IMR-90 (cell line): ENCODE results near the gene PALS2. TPM values are rescaled to one million over a fixed set of nuclear protein-coding genes. Genes with fewer than 3 reads are reported as not detected.

Source experiments
- ATAC-seq: fragments of 200-7000 bp; cut with Tn5 transposase; 2 replicates; pipeline ENCODE4 v1.9.1; 2020; ENCODE audit warnings: low read depth, mild to moderate bottlenecking, moderate library complexity
- BruUV-seq: library from RNA; stranded (reverse); fragments of 400-500 nt; replicated peaks from 2 replicates; lab custom pipeline; 2021; lab: Mats Ljungman, UMichigan
- CTCF ChIA-PET: fragments of 300-600 bp; formaldehyde crosslinking; extraction: SDS; loops from one replicate; lab custom pipeline; 2021; ENCODE audit warnings: antibody characterized with exemption; lab: Yijun Ruan, JAX
- POLR2A ChIA-PET: fragments of 300-600 bp; sonication (Branson Sonifier 250); formaldehyde crosslinking; loops from one replicate; lab custom pipeline; 2022; ENCODE audit warnings: antibody characterized with exemption; ENCODE audit not compliant: unreplicated experiment; lab: Charles Lee
- DNase-seq: peaks from one replicate; pipeline ENCODE4 v3.0.0; 2013
- H2AFZ ChIP-seq: replicated peaks from 2 replicates; pipeline ENCODE3; 2013; ENCODE audit warnings: low read length, mild to moderate bottlenecking; ENCODE audit not compliant: poor library complexity
- H2AK5ac ChIP-seq: 2 replicates; pipeline ENCODE4 v1.6.1; 2013; ENCODE audit warnings: low read depth, low read length, inconsistent platforms
- H2AK9ac ChIP-seq: replicated peaks from 2 replicates; pipeline ENCODE3; 2013; ENCODE audit warnings: mild to moderate bottlenecking, low read depth, low read length, moderate library complexity; ENCODE audit not compliant: poor library complexity
- H2BK120ac ChIP-seq: 2 replicates; pipeline ENCODE4 v1.6.1; 2013; ENCODE audit warnings: low read depth, low read length, inconsistent platforms
- H2BK15ac ChIP-seq: 3 replicates; pipeline ENCODE4 v1.6.1; 2013; ENCODE audit warnings: low read depth, low read length, inconsistent platforms
- H2BK20ac ChIP-seq: 2 replicates; pipeline ENCODE4 v1.6.1; 2013; ENCODE audit warnings: low read depth, mild to moderate bottlenecking, inconsistent platforms, low read length, moderate library complexity
- H2BK5ac ChIP-seq: 2 replicates; pipeline ENCODE4 v1.6.1; 2013; ENCODE audit warnings: mild to moderate bottlenecking, low read depth, low read length, inconsistent platforms; ENCODE audit not compliant: poor library complexity, severe bottlenecking
- H3K14ac ChIP-seq: replicated peaks from 2 replicates; pipeline ENCODE4 v1.6.1; 2013; ENCODE audit warnings: low read depth, low read length, inconsistent platforms
- H3K18ac ChIP-seq: 2 replicates; pipeline ENCODE4 v1.6.1; 2013; ENCODE audit warnings: low read depth, low read length, control low read depth
- H3K23ac ChIP-seq: 2 replicates; pipeline ENCODE4 v1.6.1; 2013; ENCODE audit warnings: low read depth, low read length, inconsistent platforms
- H3K27ac ChIP-seq: 2 replicates; pipeline ENCODE4 v1.5.1; 2013; ENCODE audit warnings: mild to moderate bottlenecking, control low read depth, low read length; ENCODE audit not compliant: insufficient read depth
- H3K27me3 ChIP-seq: 2 replicates; pipeline ENCODE4 v1.6.1; 2013; ENCODE audit warnings: low read length; ENCODE audit not compliant: control insufficient read depth, insufficient read depth
- H3K36me3 ChIP-seq: 2 replicates; pipeline ENCODE4 v1.6.1; 2013; ENCODE audit warnings: low read length, mixed read lengths; ENCODE audit not compliant: control insufficient read depth, insufficient read depth
- H3K4ac ChIP-seq: 2 replicates; pipeline ENCODE4 v1.6.1; 2013; ENCODE audit warnings: low read depth, low read length, inconsistent platforms
- H3K4me1 ChIP-seq: 2 replicates; pipeline ENCODE4 v1.6.1; 2013; ENCODE audit warnings: low read length, mixed read lengths; ENCODE audit not compliant: control insufficient read depth, insufficient read depth
- H3K4me2 ChIP-seq: 2 replicates; pipeline ENCODE4 v1.6.1; 2013; ENCODE audit warnings: low read depth, mild to moderate bottlenecking, control low read depth, low read length, moderate library complexity
- H3K4me3 ChIP-seq: 2 replicates; pipeline ENCODE4 v1.5.1; 2013; ENCODE audit warnings: low read depth, mild to moderate bottlenecking, control low read depth, low read length, moderate library complexity; ENCODE audit not compliant: insufficient read depth
- H3K56ac ChIP-seq: 2 replicates; pipeline ENCODE4 v1.6.1; 2013; ENCODE audit warnings: low read length, inconsistent platforms; ENCODE audit not compliant: insufficient read depth; ENCODE audit errors: extremely low read depth
- H3K79me1 ChIP-seq, 2 experiments: 2 replicates each; pipeline ENCODE4 v1.6.1; 2013; ENCODE audit warnings: low read length in 2 of 2, inconsistent platforms in 1 of 2, low read depth in 1 of 2
- H3K9ac ChIP-seq: 2 replicates; pipeline ENCODE4 v1.6.1; 2013; ENCODE audit warnings: low read depth, low read length, control low read depth
- H3K9me1 ChIP-seq: 2 replicates; pipeline ENCODE4 v1.6.1; 2013; ENCODE audit warnings: low read length, inconsistent platforms; ENCODE audit not compliant: insufficient read depth
- H3K9me3 ChIP-seq: 2 replicates; pipeline ENCODE4 v1.6.1; 2013; ENCODE audit warnings: low read length; ENCODE audit not compliant: control insufficient read depth, insufficient read depth
- H4K20me1 ChIP-seq: 2 replicates; pipeline ENCODE4 v1.6.1; 2013; ENCODE audit warnings: low read length, inconsistent platforms; ENCODE audit not compliant: insufficient read depth
- H4K5ac ChIP-seq: 2 replicates; pipeline ENCODE4 v1.6.1; 2013; ENCODE audit warnings: mild to moderate bottlenecking, low read depth, low read length, control low read depth
- H4K8ac ChIP-seq, 2 experiments: 2 replicates each; pipeline ENCODE4 v1.6.1; 2013; ENCODE audit warnings: low read depth in 2 of 2, low read length in 2 of 2, control low read depth in 1 of 2, inconsistent platforms in 1 of 2
- H4K91ac ChIP-seq: 2 replicates; pipeline ENCODE4 v1.6.1; 2013; ENCODE audit warnings: low read depth, low read length, inconsistent platforms; ENCODE audit not compliant: insufficient read depth
- BHLHE40 ChIP-seq: fragments of 150-350 bp; IDR thresholded peaks from 2 replicates; pipeline ENCODE4 v1.6.1; 2016; ENCODE audit warnings: mild to moderate bottlenecking, low read depth, low read length
- CEBPB ChIP-seq: IDR thresholded peaks from 2 replicates; pipeline ENCODE4 v1.6.1; 2012; ENCODE audit warnings: low read depth, low read length, improper control_type of control experiment
- CHD1 ChIP-seq: IDR thresholded peaks from 2 replicates; pipeline ENCODE4 v1.6.1; 2012; ENCODE audit warnings: low read depth, low read length, improper control_type of control experiment
- CTCF ChIP-seq: conservative IDR thresholded peaks from 2 replicates; pipeline ENCODE4 v1.5.1; 2012; ENCODE audit warnings: mild to moderate bottlenecking, low read depth, low read length, improper control_type of control experiment
- MAZ ChIP-seq: IDR thresholded peaks from 2 replicates; pipeline ENCODE4 v1.6.1; 2012; ENCODE audit warnings: low read depth, mild to moderate bottlenecking, low read length, improper control_type of control experiment, moderate library complexity, borderline replicate concordance
- MXI1 ChIP-seq: IDR thresholded peaks from 2 replicates; pipeline ENCODE4 v1.6.1; 2012; ENCODE audit warnings: low read depth, mild to moderate bottlenecking, low read length, moderate library complexity, borderline replicate concordance
- RFX5 ChIP-seq: IDR thresholded peaks from 2 replicates; pipeline ENCODE4 v1.8.0; 2012; ENCODE audit warnings: low read depth, mild to moderate bottlenecking, low read length, moderate library complexity
- SMC3 ChIP-seq: fragments of 150-350 bp; IDR thresholded peaks from 2 replicates; pipeline ENCODE4 v1.6.1; 2016; ENCODE audit warnings: low read depth, mild to moderate bottlenecking, antibody characterized with exemption, low read length, moderate library complexity
- dilution Hi-C: fragments of 300-500 bp; cut with HindIII; formaldehyde crosslinking; loops from one replicate; pipeline ENCODE4 v1.14.3; 2018; ENCODE audit warnings: low sequenced_read_pairs; ENCODE audit not compliant: unreplicated experiment
- in situ Hi-C: fragments of 300-500 bp; cut with MboI; formaldehyde crosslinking; loops from 3 replicates; pipeline ENCODE4 v1.14.3; 2019; ENCODE audit warnings: low sequenced_read_pairs, inconsistent platforms, mixed read lengths
- intact Hi-C: fragments of 100-400 bp; cut with micrococcal nuclease; formaldehyde crosslinking; loops from 2 replicates; pipeline ENCODE4 v1.10.0; 2022
- polyA plus RNA-seq, 3 experiments: library from polyadenylated mRNA; depleted of rRNA; stranded (reverse); fragments of >200 nt; gene quantifications; 2 replicates each; pipeline ENCODE4 v1.2.3, GENCODE V29; 2012; ENCODE audit warnings: low replicate concordance in 1 of 3
- total RNA-seq: library from RNA; depleted of rRNA; stranded (reverse); fragments of >200 nt; gene quantifications from 2 replicates; pipeline ENCODE4 v1.2.3, GENCODE V29; 2012

PALS2 gene
- total and polyA plus RNA-seq, 2 of the 4 experiments (the other 2 are of a cell fraction) = 8.8 to 15.4 TPM

GRCh38 chr7:24548390-24548789, 24.9 kb upstream of the PALS2 start:
- Histone ChIP-seq H2BK5ac (no peak overlapping the region), H3K4me1 (no peaks in the 10 kb centered on the region), H2BK20ac (no peak overlapping the region), H3K27me3 (peaks cover 3% of the 10 kb centered on the region), H4K91ac (no peak overlapping the region), H2BK120ac (no peak overlapping the region), H4K5ac (no peak overlapping the region), H3K4ac (no peak overlapping the region), H3K18ac (no peak overlapping the region), H3K4me2 (no peak overlapping the region), H2AK5ac (no peak overlapping the region), H3K79me1 (no peaks in the 10 kb centered on the region), H3K4me3 (no peak overlapping the region), H3K9me1 (no peaks in the 10 kb centered on the region), H3K56ac (no peak overlapping the region), H3K36me3 (no peaks in the 10 kb centered on the region), H4K20me1 (no peaks in the 10 kb centered on the region), H2AFZ (no peak overlapping the region), H2BK15ac (no peak overlapping the region), H3K27ac (no peak overlapping the region), H3K14ac (no peak overlapping the region), H2AK9ac (no peak overlapping the region), H3K23ac (no peak overlapping the region), H3K9me3 (no peaks in the 10 kb centered on the region), H3K9ac (no peak overlapping the region), H4K8ac (no peak overlapping the region)
- in situ Hi-C loops (no loop called here), intact Hi-C loops (no loop called here), dilution Hi-C loops (no loop called here)
- ChIA-PET CTCF (no interaction called here), POLR2A (no interaction called here)
- no peak for ATAC-seq
- BruUV-seq = no TSS peak
- TF ChIP-seq MAZ (no peak), MXI1 (no peak), CEBPB (no peak), CHD1 (no peak), BHLHE40 (no peak), CTCF (no peak), SMC3 (no peak), RFX5 (no peak)
- no peak for DNase-seq
